Fibroblast of lung (primary cell): ENCODE data around the gene LRIF1.

Source experiments
- CTCF ChIP-seq, 2 donors: IDR thresholded peaks in 1 of 2; conservative IDR thresholded peaks in 1 of 2; 1 replicate in 1 of 2; 2 replicates in 1 of 2; pipeline ENCODE4 v1.5.1; 2011 to 2012; ENCODE audit warnings: low read length in 2 of 2, control low read depth in 1 of 2, inconsistent platforms in 1 of 2, low read depth in 1 of 2, mild to moderate bottlenecking in 1 of 2
- EZH2 ChIP-seq: IDR thresholded peaks from 2 replicates; pipeline ENCODE4 v1.5.1; 2012; ENCODE audit warnings: low read length, control low read depth, mild to moderate bottlenecking; ENCODE audit errors: missing control alignments

GRCh38 chr1:110979154-110979553 lies 15.4 kb upstream of the LRIF1 start:
- TF ChIP-seq CTCF (conservative IDR thresholded peaks at IDR 0.05 in 1 of 2, IDR thresholded peaks at IDR 0.05 in 1 of 2; ENCODE audit: low read depth in 1 of 2, low read length in 2 of 2) = no peak
- no peak for TF ChIP-seq EZH2
